DMS114 treated with DMSO at 0.1 percent for 48 hours (cell line): Measurements from ENCODE around the gene FAM9C.

Source experiments
- DNase-seq: peaks from one replicate; lab custom pipeline; 2025; ENCODE audit not compliant: unreplicated experiment; lab: John Stamatoyannopoulos, UW

FAM9C gene

GRCh38 chrX:13008851-13009250 is 35.6 kb downstream of the FAM9C start:
- no peak for DNase-seq

GRCh38 chrX:13008189-13008533 is 36.3 kb downstream of the FAM9C start:
- DNase-seq = no peak

GRCh38 chrX:13007519-13008188 is 36.8 kb downstream of the FAM9C start:
- no peak for DNase-seq

GRCh38 chrX:13005661-13006473 is 38.6 kb downstream of the FAM9C start:
- DNase-seq = no peak

GRCh38 chrX:13001961-13002671 is 42.3 kb downstream of the FAM9C start:
- DNase-seq = no peak

- no peak for DNase-seq
Measured at GRCh38 chrX:13001097-13001496, 43.3 kb downstream of the FAM9C start.

GRCh38 chrX:13000301-13000811 is 44.1 kb downstream of the FAM9C start:
- no peak for DNase-seq

- DNase-seq = no peak
Measured at GRCh38 chrX:12999422-12999821, 45.0 kb downstream of the FAM9C start.

- DNase-seq = no peak
Measured at GRCh38 chrX:12997906-12998687, 46.3 kb downstream of the FAM9C start.

- no peak for DNase-seq
Measured at GRCh38 chrX:12996934-12997435, 47.4 kb downstream of the FAM9C start.

- no peak for DNase-seq
Measured at GRCh38 chrX:12994321-12994720, 50.1 kb downstream of the FAM9C start.

- DNase-seq = no peak
Measured at GRCh38 chrX:12993826-12994225, 50.6 kb downstream of the FAM9C start.

- DNase-seq = no peak
Measured at GRCh38 chrX:12992544-12993118, 51.8 kb downstream of the FAM9C start.

GRCh38 chrX:12991575-12991974 is 52.8 kb downstream of the FAM9C start:
- DNase-seq = no peak

- no peak for DNase-seq
Measured at GRCh38 chrX:12989461-12989860, 55.0 kb downstream of the FAM9C start.

GRCh38 chrX:12988797-12989196 is 55.6 kb downstream of the FAM9C start:
- no peak for DNase-seq

GRCh38 chrX:12987900-12988594 is 56.4 kb downstream of the FAM9C start:
- DNase-seq = no peak

GRCh38 chrX:12987340-12987739 is 57.1 kb downstream of the FAM9C start:
- no peak for DNase-seq

- no peak for DNase-seq
Measured at GRCh38 chrX:12986886-12987285, 57.5 kb downstream of the FAM9C start.
